GM10847 (cell line): ENCODE results near the gene OSBPL10.

Experiments used
- POLR2A ChIP-seq: IDR thresholded peaks from 2 replicates; pipeline ENCODE4 v1.6.1; 2011; ENCODE audit not compliant: insufficient read length; ENCODE audit errors: extremely low read depth

The OSBPL10 gene

GRCh38 chr3:31967592-31967991 lies 13.5 kb downstream of the OSBPL10 start:
- TF ChIP-seq POLR2A: no peak

GRCh38 chr3:31966978-31967591 lies 14.0 kb downstream of the OSBPL10 start:
- TF ChIP-seq POLR2A: no peak

GRCh38 chr3:31962801-31963205 lies 18.3 kb downstream of the OSBPL10 start:
- TF ChIP-seq POLR2A: no peak

DNA sequence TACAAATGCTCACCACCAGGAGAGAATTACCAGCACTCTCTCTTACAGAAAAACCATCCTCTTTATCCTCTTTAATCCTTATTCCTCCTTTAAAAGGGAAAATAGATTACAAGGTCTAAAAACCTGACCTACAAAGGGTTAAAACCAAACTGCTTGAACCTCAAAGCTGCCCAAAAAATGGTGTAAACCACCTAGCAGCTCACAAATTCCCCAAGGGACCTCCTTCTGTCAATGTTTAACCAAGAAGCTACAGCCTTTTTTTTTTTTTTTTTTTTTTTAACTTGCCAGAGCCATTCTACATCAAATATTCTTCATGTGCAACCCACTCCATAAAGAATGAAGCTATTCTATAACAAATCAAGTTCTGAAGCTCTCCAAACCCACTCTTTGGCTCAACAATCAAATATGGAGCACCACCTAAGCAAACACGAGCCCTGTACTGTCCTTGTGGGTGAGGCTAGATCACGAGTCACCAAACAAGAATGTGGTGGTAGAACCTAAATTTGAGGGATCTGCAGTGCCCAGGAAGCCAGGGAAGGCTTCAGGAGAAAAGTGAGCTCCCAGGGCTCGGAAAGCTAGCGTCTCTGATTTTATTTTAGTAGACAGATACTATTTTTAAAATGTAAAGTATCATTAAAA lies 20.1 kb downstream of the OSBPL10 start:
- no peak for TF ChIP-seq POLR2A

- no peak for TF ChIP-seq POLR2A
Measured at GRCh38 chr3:31959951-31960792, 20.9 kb downstream of the OSBPL10 start.

DNA sequence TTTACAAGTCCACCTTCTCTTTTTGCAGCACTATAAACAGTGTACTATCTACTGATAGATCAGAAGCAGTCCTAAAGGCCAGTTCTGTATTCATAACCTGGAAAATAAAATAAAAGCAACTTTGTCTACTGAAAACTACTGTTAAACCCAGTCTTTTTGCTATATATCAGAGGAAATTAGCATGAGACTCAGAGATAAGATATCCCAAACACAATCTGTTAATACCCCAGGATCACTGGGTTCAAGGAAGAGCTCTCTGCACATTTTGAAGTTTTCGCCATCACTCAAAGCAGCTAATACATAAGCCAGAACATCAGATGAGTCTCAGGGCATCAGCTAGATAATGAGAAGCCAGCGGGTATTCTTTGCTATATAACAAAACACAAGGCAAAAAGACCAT lies 21.8 kb downstream of the OSBPL10 start:
- TF ChIP-seq POLR2A: no peak

DNA sequence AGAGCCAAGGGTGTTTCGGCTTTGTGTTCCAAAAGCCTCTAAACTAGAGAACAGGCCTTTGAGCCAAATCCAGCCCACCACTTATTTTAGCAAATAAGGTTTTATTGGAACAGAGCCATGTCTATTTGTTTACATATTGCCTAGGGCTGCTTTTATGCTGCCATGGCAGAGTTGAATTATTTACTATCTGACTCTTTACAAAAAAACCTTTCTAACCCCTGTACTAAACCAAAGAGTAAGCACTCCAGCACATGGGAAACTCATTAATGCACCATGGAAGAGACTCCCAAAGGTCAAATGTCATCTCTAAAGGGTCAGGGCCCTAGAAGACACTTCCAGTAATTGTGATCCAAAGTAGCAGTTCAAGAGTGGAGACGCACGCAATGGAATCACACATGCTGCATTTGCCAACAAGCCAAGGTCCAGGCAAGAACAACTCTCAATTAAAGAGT lies 22.3 kb downstream of the OSBPL10 start:
- TF ChIP-seq POLR2A: no peak

- no peak for TF ChIP-seq POLR2A
Measured at GRCh38 chr3:31957106-31957505, 24.0 kb downstream of the OSBPL10 start.

DNA sequence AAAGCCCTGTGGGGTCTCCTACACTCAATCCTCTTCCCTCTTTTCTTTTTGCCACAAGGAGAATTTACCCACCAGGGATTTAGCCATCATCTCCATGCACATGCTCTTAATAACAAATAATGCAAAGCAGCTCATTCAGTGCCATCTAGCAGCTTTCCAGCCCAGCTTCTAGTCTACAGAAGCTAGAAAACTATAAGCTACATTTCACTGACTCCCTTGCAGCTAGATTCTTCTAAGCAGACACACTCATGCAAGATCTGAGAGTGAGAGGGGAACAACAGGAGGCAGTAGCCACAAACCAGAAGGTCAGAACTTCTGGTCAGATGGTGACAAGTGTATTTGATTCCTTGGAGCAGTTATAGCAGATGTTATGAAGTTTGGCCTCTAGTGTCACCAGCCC lies 25.5 kb downstream of the OSBPL10 start:
- TF ChIP-seq POLR2A: no peak

GRCh38 chr3:31953636-31954035 lies 27.4 kb downstream of the OSBPL10 start:
- no peak for TF ChIP-seq POLR2A

DNA sequence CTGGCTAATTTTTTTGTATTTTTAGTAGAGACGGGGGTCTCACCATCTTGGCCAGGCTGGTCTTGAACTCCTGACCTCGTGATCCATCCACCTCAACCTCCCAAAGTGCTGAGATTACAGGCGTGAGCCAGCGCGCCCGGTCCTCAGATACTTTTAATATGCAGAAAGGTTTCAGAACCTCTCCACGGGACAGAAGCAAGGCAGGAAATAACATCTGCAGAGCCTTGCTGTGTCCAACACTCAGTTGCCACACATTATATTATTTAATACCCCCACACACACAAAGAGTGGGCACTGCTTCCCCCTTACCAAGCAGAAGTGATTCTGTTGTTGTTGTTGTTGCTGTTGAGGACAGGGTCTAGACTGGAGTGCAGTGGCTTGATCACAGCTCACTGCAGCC lies 28.0 kb downstream of the OSBPL10 start:
- TF ChIP-seq POLR2A: no peak

GRCh38 chr3:31952205-31952604 lies 28.9 kb downstream of the OSBPL10 start:
- TF ChIP-seq POLR2A: no peak

- no peak for TF ChIP-seq POLR2A
Measured at GRCh38 chr3:31948280-31948679, 32.8 kb downstream of the OSBPL10 start.

GRCh38 chr3:31947671-31948091 lies 33.4 kb downstream of the OSBPL10 start:
- no peak for TF ChIP-seq POLR2A

DNA sequence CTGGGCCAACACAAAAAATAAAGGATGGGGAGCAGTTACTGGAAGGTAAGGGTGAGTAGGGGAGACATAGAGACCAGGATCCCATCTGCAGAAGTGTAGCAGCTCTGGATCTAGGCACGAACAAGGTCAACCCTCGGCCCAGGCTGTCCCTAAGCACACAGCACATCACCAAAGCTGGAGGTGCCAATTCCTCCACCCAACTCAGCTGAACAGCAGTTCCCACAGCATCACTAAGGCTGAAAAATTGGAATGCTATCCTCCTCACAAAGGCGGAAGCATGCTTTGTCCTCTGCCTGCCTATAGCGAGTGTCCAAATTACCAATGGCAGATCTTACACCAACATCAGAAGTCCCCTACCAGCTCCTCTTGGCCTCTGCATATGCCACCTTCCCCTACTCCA lies 33.9 kb downstream of the OSBPL10 start:
- no peak for TF ChIP-seq POLR2A

GRCh38 chr3:31946484-31947081 lies 34.5 kb downstream of the OSBPL10 start:
- TF ChIP-seq POLR2A: no peak
